ENCODE results near the gene AKAP13.
"Not testable (repeated sequence)": the region's sequence is repeated elsewhere in the genome, so short reads cannot be mapped to it uniquely, and the experiment has no call there.

AKAP13 gene

GRCh38 chr15:85779249-85779648 lies 398.8 kb downstream of the AKAP13 start:
- DNase-seq, result no peak

DNA sequence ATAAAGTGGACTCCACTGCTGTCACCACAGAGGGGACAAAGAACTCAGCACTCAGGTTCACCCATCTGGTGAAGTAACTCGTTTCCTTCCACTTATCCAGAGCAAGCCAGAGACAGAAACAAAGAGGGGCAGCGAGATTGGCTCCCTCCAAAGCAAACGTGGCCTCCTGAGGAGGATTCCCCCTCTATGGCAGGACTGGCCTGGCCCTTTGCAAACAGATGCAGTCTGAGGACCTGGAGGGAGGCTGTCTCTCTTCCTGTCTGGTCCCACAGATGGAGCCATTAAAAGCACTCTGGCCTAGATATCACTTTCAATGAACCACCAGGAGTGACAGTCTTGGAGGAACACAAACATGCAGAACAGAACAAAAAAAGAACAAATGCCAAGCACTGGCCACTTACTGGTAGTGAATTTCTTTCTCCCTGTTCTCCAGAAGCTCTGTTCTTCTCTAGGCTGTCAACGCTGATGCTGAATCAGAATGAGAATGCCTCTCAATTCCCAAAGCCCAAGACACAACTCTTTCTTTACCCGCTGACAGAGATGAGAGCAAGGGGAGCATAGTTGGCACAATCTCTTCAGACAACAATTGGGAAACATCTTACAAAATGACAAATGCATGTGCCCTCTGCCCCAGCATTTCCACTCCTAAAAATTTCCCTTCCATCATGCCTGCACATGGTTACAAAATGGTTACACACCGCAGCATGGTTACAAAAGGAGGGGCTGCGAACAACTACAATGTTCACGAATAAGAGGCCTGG lies 400.0 kb downstream of the AKAP13 start:
- DNase-seq, result no peak

DNA sequence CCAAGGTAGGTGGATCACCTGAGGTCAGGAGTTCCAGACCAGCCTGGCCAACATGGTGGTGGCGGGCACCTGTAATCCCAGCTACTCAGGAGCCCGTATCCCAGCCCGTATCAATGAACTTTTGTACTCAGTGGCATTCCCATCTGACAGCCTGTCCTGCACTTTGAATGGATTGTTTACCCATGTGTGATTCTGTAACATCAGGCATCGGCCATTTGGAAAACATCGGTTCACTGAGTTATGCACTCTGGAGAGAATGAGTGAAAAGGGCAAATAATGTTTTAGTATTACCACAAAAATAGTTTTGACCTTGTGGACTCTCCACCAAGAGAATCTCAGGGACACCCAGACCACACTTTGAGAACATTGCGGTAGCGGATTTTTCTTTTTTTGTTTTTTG lies 400.7 kb downstream of the AKAP13 start:
- no peak for DNase-seq

DNA sequence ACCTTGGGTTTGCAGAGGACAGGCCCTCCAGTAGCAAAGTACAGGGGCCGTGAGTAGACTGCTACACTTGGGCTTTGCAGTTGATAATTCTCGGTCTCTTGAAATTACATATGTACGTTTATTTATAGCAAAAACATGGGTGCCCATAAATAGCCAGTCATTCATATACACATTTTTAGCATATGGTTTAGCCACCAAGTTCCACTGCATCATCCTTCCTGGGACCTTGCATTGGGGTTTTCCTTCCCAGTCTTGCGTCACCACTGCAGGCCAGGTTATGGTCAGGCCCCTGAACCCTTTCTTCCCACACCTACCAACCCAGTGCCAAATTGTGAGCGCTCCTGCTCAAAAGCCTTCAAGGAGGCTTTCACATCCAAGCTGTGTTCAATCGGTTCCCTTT lies 401.7 kb downstream of the AKAP13 start:
- DNase-seq, result no peak

GRCh38 chr15:85785887-85786780 lies 405.7 kb downstream of the AKAP13 start:
- peak in 3 of 56 donors; percentile 18 to 34 (median 18) for DNase-seq

DNA sequence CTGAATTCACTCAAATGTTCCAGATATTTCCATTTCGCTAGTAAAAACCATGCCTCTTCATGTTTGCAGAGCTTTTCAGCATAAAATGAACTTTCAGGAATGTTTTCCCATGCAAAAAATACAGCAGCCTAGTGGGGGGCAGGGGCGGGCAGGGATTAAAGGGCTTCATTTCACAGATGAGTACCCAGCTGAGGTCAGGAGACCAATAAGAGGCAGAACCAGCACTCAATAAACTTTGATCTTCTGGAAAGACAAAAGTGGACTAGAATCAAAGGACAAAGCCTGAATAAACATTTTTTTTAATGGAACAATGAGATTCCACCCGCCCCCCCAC lies 406.3 kb downstream of the AKAP13 start:
- DNase-seq, result no peak

DNA sequence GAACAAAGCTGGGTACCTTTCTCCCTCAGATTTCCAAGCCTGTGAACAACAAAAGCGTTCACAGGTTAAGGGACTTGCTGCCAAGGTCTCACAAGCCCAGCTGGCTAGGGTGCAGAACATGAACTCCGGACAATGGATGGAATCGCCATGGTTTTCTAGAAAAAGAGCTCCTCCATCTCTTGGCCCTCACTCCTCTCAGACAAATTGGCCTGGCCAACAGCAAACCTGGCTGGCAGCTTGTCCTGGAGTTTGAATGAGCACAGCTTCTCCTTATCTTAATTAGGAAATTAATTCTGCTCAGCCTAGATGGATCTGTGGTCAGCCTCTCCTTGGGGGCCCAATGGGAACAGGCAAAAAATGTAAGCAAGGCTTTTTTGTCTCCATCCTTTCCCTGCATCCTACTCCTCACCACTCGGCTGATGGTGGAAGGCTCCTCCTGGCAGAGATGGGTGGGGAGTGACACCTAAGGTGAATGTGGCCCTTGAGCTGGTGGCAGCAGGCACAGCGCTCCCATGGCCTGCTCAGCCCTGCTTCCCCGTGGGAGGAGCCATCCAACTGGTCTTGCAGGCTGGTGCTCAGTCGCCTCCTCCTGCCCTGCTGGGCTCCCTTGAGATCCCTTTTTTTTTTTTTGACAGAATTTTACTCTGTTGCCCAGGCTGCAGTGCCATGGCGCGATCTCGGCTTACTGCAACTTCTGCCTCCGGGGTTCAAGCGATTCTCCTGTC lies 408.5 kb downstream of the AKAP13 start:
- DNase-seq, result no peak

- no peak for DNase-seq
These were observed 409.1 kb downstream of the AKAP13 start for GRCh38 chr15:85789496-85789875.

DNA sequence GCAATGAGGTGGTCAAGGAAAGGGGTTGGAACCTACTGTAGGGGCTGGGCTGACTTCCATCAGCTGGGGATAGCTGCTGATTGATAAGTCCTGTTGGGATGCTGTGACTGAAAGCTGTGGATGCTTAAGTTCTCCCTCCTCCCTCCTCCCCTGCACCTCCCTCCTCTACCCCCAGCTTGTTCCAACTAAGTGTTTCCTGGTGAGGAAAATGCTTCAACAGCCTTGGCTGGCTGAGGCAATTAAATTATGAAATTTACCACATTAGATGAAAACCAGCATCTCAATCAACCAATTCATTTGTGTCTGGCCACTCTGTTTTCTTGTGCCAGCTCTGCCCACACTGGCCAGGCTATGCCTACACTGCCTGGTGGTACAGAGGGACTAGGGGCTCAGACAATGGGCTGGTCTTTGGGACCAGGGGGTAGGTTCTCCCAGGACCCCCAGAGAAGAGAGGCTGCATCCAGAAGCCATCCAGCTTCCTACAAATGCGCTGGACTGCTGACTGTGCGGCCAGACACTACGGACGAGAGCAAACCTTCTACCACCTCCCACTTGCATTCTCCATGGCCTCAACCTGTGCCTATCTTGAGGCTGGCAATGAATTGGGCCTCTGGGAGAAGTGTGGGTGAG lies 411.8 kb downstream of the AKAP13 start:
- no peak for DNase-seq

- DNase-seq, result peak in 7 of 56 donors; percentile 19 to 52 (median 30)
These were observed 412.6 kb downstream of the AKAP13 start for GRCh38 chr15:85792912-85793590.

DNA sequence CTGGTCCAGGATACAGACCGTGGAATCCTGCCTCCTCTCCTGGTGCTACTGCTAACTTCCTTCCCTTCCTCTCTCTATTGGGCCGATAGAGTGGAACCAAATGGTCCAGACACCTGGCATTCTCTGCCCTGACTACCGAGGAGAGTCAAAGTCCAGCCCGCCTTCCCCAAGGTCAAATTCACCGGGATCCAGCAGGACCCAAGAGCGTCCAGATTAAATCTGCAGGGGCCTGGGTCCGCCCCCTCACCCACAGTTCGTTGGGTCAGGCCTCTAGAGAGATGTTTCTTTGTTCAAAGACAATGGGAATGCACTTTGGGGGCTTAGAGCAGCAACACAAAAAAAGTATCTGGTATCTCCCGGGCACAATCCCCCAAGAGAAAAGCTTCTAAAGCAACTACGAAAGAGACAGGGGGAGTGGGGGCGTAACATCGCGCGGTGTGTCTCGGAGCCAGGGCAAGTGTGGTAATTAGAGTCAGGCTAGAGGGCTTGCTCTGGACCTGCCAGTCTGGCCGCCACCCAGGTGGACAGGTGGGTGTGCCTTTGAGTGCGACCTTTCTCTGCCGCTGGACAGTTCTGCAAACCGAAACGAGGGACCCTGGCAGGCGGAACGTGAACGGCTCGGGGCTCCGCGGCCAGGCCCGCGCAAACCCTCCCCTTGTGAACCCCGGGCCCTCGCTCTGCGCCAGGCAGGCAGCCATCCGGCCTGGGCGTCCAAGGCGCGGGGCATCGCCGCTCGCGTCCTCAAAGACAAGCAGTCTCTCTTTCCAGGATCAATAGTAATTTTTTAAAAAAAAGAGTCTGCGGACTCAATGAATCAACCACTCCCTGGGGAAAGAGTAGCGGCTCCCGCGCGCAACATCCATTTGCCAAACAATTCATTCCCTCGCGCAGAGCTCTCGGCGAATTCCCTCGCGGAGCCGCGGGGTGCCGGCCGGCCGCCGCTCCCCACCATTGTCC lies 413.5 kb downstream of the AKAP13 start:
- peak in 15 of 56 donors; percentile 38 to 62 (median 45) for DNase-seq

- peak; percentile 42 to 96 (median 92) for DNase-seq
These were observed 414.4 kb downstream of the AKAP13 start, which contains the start of gene KLHL25 for GRCh38 chr15:85794598-85795336. Gene KLHL25 (minus strand): TSS chr15:85794925. CDS start chr15:85769810, 25,115 bp downstream.

DNA sequence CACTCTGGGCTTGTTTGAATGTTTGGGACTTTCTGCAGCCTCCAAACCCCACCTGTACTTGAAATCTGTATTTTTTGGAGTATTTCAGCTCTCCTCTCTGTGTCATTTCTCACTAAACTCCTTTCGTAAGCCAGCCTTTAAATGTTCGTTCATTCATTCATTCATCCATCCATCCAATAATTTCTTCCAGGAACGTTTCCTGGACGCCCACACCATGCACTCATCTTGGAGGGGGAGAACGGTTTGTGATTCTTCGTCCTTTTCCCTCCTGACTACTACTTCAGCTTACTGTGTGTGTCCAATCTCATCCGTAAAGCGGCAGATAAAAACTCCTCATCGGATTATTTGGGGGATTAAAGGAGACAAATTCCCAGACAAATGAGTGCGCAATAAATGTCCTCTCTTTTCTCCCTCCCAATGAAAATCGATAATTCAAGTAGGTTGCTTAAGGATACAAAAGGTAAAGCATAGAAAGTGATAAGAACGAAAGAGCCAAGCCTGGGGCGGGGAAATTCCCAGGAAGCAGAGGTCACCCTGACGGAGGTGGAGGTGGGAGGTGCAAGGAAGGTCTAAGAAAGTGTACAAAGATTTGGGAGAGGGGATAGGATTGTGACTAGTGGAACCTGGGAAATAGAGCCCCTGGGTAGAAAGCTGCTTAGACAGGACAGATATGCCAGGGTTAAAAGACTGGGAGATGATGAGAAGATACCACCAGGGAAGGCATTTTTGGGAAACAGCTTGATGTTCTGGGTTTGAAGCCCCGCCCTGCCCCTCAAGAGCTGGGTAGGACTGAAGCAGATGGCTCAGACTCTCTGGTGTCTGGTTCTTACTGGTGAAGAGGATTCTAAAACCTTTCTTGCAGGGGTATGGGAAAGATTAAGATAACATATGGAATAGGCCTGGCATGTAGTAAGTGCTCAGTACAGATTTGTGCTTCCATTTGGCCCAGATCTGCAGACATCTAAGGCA lies 415.2 kb downstream of the AKAP13 start:
- no peak for DNase-seq

GRCh38 chr15:85796371-85796770 lies 416.0 kb downstream of the AKAP13 start:
- DNase-seq, result not testable (repeated sequence)

Data from nucleus accumbens (tissue), 56 donors.